Endothelial cell (in vitro differentiated cells): Measurements from ENCODE around the gene CLPX. TPM values are rescaled to one million over a fixed set of nuclear protein-coding genes. Genes with fewer than 3 reads are reported as not detected.
"Not testable (repeated sequence)": the region's sequence is repeated elsewhere in the genome, so short reads cannot be mapped to it uniquely, and the experiment has no call there.

Experiments
- DNase-seq: peaks from one replicate; pipeline ENCODE4 v3.0.0; 2021; ENCODE audit warnings: low spot score
- H3K27ac Mint-ChIP-seq: one replicate; pipeline ENCODE4 v1.8.0; 2021; ENCODE audit warnings: mixed read lengths, inconsistent platforms; ENCODE audit not compliant: unreplicated experiment
- H3K27me3 Mint-ChIP-seq: one replicate; pipeline ENCODE4 v1.8.0; 2021; ENCODE audit warnings: mild to moderate bottlenecking, moderate library complexity, mixed read lengths, inconsistent platforms; ENCODE audit not compliant: unreplicated experiment
- H3K36me3 Mint-ChIP-seq: one replicate; pipeline ENCODE4 v1.8.0; 2021; ENCODE audit warnings: mild to moderate bottlenecking, low read depth, mixed read lengths, inconsistent platforms; ENCODE audit not compliant: unreplicated experiment
- H3K4me1 Mint-ChIP-seq: one replicate; pipeline ENCODE4 v1.8.0; 2021; ENCODE audit warnings: mild to moderate bottlenecking, mixed read lengths, inconsistent platforms; ENCODE audit not compliant: unreplicated experiment
- H3K4me3 Mint-ChIP-seq: one replicate; pipeline ENCODE4 v1.8.0; 2021; ENCODE audit warnings: mild to moderate bottlenecking, mixed read lengths, inconsistent platforms; ENCODE audit not compliant: unreplicated experiment
- H3K9me3 Mint-ChIP-seq: one replicate; pipeline ENCODE4 v1.8.0; 2021; ENCODE audit warnings: mixed read lengths, inconsistent platforms; ENCODE audit not compliant: unreplicated experiment
- CTCF ChIP-seq: fragments of 200-600 bp; sonication (generic); IDR thresholded peaks from one replicate; pipeline ENCODE4 v1.5.0; 2021; ENCODE audit warnings: antibody characterized with exemption; ENCODE audit not compliant: unreplicated experiment
- total RNA-seq: library from RNA; stranded (reverse); fragmentation: NEBNext Ultra II Directional; extraction: Animal tissue kit (Norgen Biotek cat#: 25700); gene quantifications from one replicate; pipeline ENCODE4 v1.2.1, GENCODE V29; 2021; ENCODE audit not compliant: unreplicated experiment

The CLPX gene
- total RNA-seq, 1 donor from 2014 or later = 52.1 TPM

DNA sequence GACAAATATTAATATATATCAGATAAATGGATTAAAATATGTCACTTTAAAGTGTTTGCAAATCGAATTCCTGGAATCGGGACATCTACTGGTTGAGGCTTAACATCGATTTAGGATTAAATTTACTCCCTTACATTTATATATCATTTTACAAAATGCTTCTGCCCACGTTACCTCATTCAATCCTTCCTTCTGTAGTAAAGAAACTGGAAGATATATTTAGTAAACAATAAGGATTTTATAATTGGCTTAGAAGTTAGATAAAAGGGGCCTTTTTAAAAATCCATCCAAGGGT is 1.3 kb downstream of the CLPX start:
- Mint-ChIP-seq H3K9me3 (no peaks in the 10 kb centered on the region), H3K4me1 (peaks cover 16% of the 10 kb centered on the region), H3K27ac (peak overlapping the region; percentile 96), H3K27me3 (peaks cover 4% of the 10 kb centered on the region), H3K4me3 (peak overlapping the region; percentile 98), H3K36me3 (peaks cover 5% of the 10 kb centered on the region)
- no peak for DNase-seq
- TF ChIP-seq CTCF = no peak

DNA sequence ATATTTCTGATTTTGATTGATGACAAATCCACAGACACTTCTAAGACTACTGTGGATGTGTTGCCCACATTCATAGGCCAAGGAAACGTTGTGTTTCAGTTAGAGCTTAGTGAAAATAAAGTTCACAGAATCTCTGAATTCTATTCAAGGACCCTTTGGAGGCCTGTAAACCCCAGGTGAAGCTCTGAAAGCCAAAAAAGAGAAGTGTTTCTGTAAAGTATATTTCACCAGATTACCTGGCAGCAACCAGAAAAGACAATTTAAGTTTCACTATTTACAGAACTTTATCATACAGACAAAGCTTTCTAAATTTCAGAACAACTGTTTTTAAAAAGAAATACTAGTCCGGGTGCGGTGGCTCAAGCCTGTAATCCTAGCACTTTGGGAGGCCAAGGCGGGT is 2.6 kb downstream of the CLPX start:
- Mint-ChIP-seq H3K27ac (no peak overlapping the region), H3K9me3 (no peaks in the 10 kb centered on the region), H3K4me1 (peaks cover 16% of the 10 kb centered on the region), H3K27me3 (peaks cover 4% of the 10 kb centered on the region), H3K36me3 (peaks cover 5% of the 10 kb centered on the region), H3K4me3 (no peak overlapping the region)
- TF ChIP-seq CTCF = no peak
- DNase-seq = no peak

DNA sequence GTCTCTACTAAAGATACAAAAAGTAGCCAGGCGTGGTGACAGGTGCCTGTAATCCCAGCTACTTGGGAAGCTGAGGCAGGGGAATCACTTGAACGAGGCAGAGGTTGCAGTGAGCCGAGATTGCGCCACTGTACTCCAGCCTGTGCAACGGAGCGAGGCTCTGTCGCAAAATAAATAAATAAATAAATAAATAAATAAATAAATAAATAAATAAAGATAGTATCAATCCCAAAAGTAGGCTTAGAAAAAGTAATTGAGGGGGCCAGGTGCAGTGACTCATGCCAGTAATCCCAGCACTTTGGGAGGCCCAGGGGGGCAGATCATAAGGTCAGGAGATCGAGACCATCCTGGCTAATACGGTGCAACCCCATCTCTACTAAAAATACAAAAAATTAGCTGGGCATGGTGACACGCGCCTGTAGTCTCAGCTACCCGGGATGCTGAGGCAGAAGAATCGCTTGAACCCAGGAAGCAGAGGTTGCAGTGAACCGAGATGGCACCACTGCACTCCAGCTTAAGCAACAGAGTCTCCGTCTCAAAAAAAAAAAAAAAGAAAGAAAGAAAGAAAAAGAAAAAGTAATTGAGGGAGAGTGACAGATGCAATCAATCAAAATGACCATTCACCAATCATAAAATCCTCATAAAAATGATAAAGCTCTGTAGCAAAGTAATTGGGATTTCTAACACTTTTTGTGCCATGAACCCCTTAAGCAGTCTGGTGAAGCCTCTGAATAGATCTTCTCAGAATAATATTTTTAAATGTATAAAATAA is 3.4 kb downstream of the CLPX start:
- not testable (repeated sequence) for H3K4me3 Mint-ChIP-seq, H3K27me3 Mint-ChIP-seq, H3K27ac Mint-ChIP-seq, H3K9me3 Mint-ChIP-seq, DNase-seq, H3K36me3 Mint-ChIP-seq
- peaks cover 16% of the 10 kb centered on the region for H3K4me1 Mint-ChIP-seq

DNA sequence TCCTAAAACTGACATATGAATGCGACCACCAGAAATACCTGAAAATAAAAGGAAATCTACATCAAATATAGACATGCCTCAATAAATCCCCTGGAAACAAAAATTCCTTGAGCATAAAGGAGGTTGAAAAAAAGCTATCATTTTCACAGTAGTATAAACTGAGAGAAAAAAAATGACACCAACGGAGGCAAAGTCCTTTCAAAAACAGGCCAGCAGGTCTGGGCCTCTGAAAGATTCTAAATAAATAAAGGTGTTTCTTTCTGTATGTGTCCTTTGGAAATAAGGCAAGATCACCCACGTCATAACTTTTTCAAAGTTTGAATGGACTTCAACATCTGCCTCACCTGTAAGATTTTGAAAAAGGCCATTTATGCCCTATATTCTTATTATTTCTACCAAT is 5.0 kb downstream of the CLPX start:
- peaks cover 4% of the 10 kb centered on the region for H3K36me3 Mint-ChIP-seq
- no peaks in the 10 kb centered on the region for H3K9me3 Mint-ChIP-seq
- H3K27ac Mint-ChIP-seq = no peak overlapping the region
- peaks cover 12% of the 10 kb centered on the region for H3K4me1 Mint-ChIP-seq
- H3K27me3 Mint-ChIP-seq = peaks cover 2% of the 10 kb centered on the region
- H3K4me3 Mint-ChIP-seq = no peak overlapping the region
- TF ChIP-seq CTCF = no peak
- no peak for DNase-seq

GRCh38 chr15:65177901-65178300 is 7.2 kb downstream of the CLPX start:
- TF ChIP-seq CTCF = no peak
- Mint-ChIP-seq H3K27me3 (no peaks in the 10 kb centered on the region), H3K27ac (no peak overlapping the region), H3K4me3 (no peak overlapping the region), H3K36me3 (peaks cover 4% of the 10 kb centered on the region), H3K4me1 (peaks cover 5% of the 10 kb centered on the region), H3K9me3 (no peaks in the 10 kb centered on the region)
- DNase-seq = no peak
